HG02885 (cell line): ENCODE measurements around the gene LIF.

ENCODE experiments used
- ATAC-seq: cut with Tn5 transposase; IDR thresholded peaks from one replicate; pipeline ENCODE4 v1.9.1; 2021; ENCODE audit warnings: mild to moderate bottlenecking; ENCODE audit not compliant: unreplicated experiment, poor library complexity

Gene LIF

GRCh38 chr22:30195245-30196140, 51.1 kb downstream of the LIF start:
- ATAC-seq, result no peak

DNA sequence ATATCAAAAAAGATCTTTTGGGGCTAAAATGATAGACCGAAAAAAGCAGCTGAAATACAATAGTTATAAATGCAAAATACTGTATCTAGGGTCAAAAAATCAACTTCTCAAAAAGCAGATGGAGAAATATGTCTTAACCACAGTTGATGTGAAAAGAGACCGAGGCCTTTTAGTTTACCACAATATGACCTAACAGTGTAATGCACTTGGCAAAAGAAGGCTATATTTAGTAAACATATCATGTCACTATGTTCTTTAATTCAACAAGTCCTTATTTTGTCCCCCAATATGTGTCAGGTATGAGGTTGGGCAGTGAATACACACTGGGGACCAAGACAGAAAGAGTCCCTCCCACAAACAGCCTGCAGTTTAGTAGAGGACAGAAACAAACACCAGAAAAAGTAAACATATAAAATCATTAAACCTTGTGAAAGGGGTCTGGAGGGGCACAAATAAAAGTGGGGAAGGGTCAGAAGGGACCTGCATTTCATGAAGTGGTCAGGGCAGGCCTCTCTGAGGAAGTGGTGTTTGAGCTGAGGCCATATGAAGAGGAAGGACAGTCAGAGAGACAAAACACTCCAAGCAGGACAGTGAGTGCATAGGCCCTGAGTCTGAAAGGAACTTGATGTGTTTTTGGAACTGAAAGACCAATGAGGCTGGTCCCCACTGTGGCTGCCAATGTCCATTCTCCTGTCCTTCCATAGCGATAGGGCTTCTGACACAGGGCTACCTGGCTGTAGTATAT, 53.4 kb downstream of the LIF start:
- ATAC-seq, result no peak

GRCh38 chr22:30192427-30192826, 54.1 kb downstream of the LIF start:
- ATAC-seq, result no peak

DNA sequence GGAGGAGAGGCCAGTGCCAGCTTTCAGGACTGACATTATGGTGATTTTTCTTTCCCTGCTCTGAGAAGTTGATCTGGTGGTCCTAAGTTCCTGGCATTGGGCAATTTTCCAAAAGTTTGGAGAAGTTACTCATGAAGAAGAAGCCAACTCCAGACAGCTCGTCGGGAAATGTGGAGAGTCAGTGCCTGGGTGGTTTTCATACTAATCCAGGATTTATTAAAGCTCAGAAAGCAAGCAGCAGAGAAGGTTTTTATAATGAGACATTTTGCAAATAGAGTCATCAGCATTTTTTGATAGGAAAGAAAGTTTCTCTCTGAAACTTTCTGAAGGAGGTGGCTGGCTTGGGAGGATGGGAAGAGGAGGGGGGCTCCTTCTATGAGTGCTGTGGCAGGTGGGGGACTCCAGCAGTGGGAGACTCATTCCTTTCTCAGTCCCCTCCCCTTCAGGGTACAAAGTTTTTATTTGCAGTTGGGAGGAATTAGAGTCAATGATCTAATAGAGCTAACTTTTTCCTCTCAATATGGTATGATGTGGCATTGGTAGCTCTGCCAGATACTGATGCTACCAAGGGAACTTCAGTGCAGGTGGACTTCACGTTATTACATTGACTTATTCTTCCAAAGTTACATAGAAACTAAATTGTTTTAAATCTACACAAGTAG, 55.4 kb downstream of the LIF start:
- no peak for ATAC-seq

GRCh38 chr22:30190574-30190973, 56.0 kb downstream of the LIF start:
- ATAC-seq, result no peak
